HG03097 (cell line): ENCODE results near the gene SELE.

Experiments
- ATAC-seq: cut with Tn5 transposase; IDR thresholded peaks from one replicate; pipeline ENCODE4 v1.9.1; 2021; ENCODE audit not compliant: unreplicated experiment, low FRiP score

The SELE gene

GRCh38 chr1:169733924-169734323 lies at the start of gene SELE:
Gene SELE (minus strand): TSS chr1:169734079. CDS start chr1:169733612, 467 bp downstream.
- no peak for ATAC-seq

DNA sequence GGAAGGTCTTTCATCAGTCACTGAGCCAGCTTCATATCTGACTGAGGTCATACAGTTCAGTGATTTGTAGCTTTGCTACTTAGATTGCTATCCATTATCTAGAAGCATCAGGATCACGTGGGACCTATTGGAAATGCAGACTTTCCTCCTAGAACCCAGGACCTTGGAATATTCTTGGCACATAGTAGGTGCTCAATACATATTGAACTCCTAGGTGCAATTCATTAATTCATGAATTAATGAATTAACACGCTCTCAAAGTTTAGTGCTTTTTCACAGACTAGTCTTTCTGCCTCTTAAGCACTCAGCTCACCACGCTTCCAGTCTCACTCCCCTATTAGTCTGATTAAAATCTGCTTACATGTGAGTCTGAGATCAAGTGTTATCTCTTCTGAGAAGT lies 48.7 kb upstream of the SELE start:
- ATAC-seq, result no peak

GRCh38 chr1:169779970-169780369 lies 46.1 kb upstream of the SELE start:
- no peak for ATAC-seq

GRCh38 chr1:169779150-169779549 lies 45.3 kb upstream of the SELE start:
- no peak for ATAC-seq

GRCh38 chr1:169776440-169776839 lies 42.6 kb upstream of the SELE start:
- ATAC-seq, result no peak

DNA sequence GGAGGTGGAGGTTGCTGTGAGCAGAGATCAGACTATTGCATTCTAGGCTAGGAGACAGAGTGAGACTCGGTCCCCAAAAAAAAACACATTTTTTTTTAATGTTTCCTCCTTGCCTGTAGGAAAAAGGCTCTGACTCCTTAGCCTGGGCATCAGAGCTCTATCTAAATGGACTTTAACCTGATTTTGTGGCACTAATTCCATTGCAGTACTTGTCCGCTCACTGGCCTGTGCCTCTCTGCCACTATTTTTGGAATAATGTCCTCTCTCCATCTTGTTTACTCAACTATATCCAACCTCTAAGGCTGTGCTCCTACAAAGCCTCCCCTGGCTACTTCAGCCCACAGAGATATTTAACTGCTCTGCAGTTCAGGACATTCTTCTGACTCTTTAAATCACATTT lies 34.3 kb upstream of the SELE start:
- no peak for ATAC-seq

- ATAC-seq, result no peak
Observed at GRCh38 chr1:169765580-169766331, 31.9 kb upstream of the SELE start.

DNA sequence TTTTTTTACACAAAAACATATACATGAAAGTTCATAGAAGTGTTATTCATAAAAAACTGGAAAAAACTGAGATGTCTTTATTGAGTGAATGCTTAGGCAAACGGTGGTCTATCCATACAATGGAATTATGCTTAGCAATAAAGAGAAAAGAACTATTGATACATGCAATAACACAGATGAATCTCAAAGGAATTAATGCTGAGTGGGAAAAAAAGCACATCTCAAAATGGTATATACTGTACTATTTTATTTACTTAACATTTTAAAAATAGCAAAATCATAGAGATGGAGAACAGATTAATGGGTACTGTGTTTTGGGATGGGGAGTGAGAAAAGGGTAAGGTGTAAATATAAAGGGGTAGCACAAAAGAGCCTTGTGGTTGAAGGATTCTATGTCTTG lies 31.0 kb upstream of the SELE start:
- ATAC-seq, result no peak

DNA sequence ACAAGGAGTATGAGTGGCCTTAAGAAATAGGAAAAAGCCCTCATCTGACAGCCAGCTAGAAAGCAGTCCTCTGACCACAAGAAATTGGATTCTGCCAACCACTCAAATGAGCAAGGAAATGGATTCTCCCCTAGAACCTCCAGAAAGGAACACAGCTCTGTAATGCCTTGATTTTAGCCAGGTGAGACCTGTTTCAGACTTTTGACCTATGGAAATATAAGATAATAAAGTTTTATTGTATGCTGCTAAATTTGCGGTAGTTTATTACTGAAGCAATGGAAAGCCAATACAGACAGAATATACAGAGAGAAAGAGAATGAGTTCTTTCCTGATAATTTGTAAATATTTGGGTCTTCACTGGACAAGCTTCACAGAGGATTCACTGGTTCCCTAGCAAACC lies 28.8 kb upstream of the SELE start:
- ATAC-seq, result no peak

- no peak for ATAC-seq
Observed at GRCh38 chr1:169759038-169759437, 25.2 kb upstream of the SELE start.

DNA sequence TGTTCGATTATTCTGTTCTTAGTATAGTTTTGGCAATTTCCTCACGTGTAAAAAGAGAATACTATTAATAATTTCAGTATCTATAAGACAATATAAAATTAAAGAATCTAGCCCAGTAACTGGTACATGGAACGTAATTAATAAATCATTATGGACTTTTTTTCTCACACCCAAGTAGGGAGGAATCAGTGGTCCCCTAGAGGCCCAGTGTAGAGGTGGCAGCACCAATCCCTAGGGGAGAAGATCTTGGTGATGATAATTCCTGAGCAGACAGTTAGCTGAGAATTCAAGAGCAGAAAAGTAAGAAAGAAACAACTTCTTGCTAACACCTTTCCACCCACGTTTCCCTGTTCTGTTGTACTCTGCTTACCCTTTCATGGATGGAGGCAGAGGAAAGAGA lies 19.7 kb upstream of the SELE start:
- no peak for ATAC-seq

DNA sequence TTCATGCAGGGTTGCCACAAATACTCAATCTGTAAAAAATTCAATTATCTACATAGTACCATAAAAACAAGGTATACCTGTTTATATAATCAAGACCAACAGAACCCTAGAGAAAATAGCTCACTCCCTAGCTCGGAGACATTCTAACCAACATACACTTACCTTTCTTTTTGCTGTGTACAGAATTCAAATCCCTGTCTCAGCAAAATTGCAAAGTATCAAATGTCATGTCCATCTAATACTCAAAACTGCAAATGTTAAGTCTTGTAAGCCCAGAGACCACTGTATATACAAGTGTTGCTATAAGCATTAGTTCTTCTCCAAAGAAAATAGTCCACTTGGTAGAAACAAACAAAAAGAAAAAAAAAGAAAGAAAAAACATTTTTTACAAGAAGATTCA lies 16.2 kb upstream of the SELE start:
- ATAC-seq, result no peak

GRCh38 chr1:169746550-169746949 lies 12.7 kb upstream of the SELE start:
- ATAC-seq, result no peak

- ATAC-seq, result no peak
Observed at GRCh38 chr1:169745015-169745861, 11.4 kb upstream of the SELE start.

DNA sequence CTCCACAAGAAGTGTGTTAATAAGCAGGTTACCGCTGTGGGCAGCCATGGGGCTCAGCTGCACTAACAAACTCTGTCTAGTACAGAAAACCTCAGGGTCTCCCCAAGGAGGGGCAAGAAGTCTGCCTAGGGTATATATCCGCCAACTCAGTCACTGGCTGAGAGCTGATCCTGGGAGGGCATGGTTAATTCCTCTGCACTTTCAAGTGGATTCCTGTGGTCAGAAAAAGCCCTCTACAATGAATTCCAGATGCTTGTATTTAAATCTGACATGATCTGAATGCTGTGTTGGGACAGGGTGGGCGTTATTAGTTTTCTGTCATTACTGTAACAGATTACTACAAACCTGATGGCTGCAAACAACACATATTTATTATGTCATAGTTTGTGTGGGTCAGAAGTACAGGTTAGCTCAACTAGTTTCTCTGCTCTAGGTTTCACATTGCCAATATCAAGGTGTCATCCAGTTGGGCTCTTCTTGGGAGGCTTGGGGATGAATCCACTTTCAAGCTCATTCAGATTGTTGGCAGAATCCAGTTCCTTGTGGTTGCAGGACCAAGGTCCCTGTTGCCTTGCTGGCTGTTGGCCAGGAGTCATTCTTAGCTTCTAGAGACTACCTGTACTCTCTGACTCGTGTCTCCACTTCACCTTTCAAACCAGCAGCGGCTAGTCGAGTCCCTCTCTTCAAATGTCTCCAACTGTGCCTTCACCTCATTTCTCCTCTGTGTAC lies 8.0 kb upstream of the SELE start:
- ATAC-seq, result no peak

GRCh38 chr1:169739980-169740379 lies 6.1 kb upstream of the SELE start:
- no peak for ATAC-seq

GRCh38 chr1:169731446-169731845 lies 2.4 kb downstream of the SELE start:
- no peak for ATAC-seq

DNA sequence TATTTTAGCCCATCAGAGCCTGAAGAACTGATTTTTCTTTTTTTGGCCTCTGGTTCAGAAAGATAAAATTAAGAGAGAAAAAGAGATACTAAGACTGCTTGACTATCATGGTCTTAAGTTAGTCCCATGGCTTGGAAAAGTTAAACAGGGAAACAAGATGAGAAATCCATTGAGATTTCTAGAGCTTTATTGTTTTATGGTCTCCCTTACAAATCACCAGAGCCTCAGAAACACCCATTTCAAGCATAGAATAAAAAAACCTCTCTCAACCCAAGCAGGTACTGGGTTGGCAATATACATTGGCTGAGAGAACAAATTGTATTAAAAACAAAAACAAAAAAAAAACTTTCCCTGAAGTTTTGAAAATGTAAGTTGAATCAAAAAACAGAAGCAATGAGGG lies 3.9 kb downstream of the SELE start:
- ATAC-seq, result no peak

DNA sequence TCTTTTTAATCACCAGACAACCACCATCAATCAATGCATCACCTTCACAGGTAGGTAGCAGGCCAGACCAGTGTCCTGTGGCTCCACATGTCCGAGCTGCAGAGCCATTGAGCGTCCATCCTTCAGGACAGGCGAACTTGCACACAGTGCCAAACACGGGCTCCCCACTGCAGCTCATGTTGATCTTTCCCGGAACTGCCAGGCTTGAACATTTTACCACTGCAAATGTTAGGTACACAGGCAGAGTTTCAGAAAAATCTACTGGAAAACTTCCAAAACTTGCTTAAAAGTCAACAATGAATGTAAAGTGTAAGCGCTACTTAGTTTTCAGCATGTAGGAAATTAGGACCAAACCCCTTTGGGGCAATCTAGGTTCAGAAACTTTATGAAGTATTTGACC lies 6.6 kb downstream of the SELE start:
- no peak for ATAC-seq

DNA sequence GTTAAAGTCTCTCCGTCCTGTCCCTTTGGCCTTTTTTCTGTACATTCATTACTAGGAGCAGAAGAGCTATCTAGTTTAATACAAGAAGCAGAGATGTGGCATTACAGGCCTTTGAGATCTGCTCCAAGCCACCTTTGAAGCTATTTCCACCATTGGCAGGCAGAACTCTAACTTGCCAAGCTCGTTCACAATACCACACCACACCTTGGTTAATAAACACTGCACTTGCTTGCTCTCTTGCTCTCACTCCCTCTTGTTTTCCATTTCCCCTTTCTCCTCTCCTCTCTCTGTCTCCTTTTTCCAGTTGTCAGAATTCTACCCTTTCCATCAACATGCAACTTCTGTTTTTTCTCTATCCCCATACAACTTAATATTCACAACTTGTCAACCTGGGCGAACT lies 7.0 kb downstream of the SELE start:
- no peak for ATAC-seq

DNA sequence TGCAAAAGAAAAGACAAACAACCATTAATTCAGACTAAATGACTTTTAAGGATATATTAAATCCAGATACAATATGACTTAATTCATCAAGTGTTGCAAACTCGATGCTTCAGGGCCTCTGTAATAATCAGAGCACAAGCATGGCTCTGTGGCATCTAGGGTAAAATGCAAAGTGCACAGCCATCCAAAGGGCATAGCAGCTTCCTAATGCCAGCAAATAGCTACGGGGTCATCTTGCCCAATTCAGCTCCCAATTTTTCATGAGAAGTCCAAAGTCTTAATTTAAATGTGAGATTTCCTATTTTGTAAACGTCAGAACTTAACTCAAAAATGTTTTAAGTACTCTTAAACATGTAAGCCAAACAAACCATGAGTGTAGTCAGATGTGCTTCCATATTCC lies 7.9 kb downstream of the SELE start:
- ATAC-seq, result no peak
